ENCODE results near the gene ZIC5.

DNA sequence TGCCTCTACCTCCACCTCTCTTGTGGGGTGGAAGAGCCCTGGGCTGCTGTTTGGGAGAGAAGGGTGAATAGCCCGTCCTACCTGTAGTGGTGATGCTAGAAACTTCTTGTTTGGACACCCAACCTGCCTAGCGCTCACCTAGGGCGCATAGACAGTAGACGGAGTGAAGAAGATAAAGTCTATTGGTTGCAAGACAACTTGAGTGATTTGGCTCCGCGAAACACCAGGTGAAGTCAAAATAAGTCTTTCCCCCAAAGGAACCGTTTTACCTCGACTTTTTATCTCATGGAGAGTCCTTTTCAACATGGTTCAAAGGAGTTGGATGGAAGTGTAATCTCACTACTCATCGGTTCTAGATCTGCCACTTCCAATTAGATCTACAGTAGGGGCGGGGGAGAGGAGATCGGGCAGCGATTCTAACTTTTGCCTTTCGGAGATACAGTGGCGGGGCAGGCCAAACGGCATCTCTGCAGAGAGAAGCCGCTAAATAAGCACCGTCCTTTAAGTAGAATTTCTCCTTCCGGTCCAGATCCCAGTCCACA lies 694 bp upstream of the ZIC5 start:
- TF ChIP-seq, protein P1, sequence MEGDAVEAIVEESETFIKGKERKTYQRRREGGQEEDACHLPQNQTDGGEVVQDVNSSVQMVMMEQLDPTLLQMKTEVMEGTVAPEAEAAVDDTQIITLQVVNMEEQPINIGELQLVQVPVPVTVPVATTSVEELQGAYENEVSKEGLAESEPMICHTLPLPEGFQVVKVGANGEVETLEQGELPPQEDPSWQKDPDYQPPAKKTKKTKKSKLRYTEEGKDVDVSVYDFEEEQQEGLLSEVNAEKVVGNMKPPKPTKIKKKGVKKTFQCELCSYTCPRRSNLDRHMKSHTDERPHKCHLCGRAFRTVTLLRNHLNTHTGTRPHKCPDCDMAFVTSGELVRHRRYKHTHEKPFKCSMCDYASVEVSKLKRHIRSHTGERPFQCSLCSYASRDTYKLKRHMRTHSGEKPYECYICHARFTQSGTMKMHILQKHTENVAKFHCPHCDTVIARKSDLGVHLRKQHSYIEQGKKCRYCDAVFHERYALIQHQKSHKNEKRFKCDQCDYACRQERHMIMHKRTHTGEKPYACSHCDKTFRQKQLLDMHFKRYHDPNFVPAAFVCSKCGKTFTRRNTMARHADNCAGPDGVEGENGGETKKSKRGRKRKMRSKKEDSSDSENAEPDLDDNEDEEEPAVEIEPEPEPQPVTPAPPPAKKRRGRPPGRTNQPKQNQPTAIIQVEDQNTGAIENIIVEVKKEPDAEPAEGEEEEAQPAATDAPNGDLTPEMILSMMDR (IDR thresholded peaks at IDR 0.05) = no peak
- TF ChIP-seq POLR2A (IDR thresholded peaks at IDR 0.05) = no peak

All from uterus (tissue), 2 donors.